ENCODE results near the gene DNASE1L3. TPM values are rescaled to one million over a fixed set of nuclear protein-coding genes. Genes with fewer than 3 reads are reported as not detected.

DNASE1L3 gene
- total RNA-seq, result 0.89 TPM
- 1 to 10 TPM in 4 of 8 donors, under 1 TPM in 4; 0.34 to 1.6 (median 1.1) TPM for polyA plus RNA-seq (ENCODE audit: insufficient read depth in 1 of 8, insufficient read length in 8 of 8, low replicate concordance in 1 of 8)
- long read RNA-seq, donor 1, result 0 reads
- long read RNA-seq, donor 2, result 0 reads
- long read RNA-seq, donor 3, result 0 reads
- long read RNA-seq, donor 4, result 0 reads
- long read RNA-seq, donor 5, result 0 reads
- long read RNA-seq, donor 6, result 0 reads
- long read RNA-seq, donor 7, result 0 reads
- long read RNA-seq, donor 8, result 0 reads
- long read RNA-seq, donor 9, result 0 reads
- long read RNA-seq, donor 10, result 0 reads
- long read RNA-seq, donor 11, result 0 reads

GRCh38 chr3:58210761-58211460, at the start of gene DNASE1L3:
TSS of gene DNASE1L3 (minus strand) at chr3:58210972. CDS start at chr3:58210906, 66 bp downstream.
- WGBS (ENCODE audit: insufficient coverage), result 73% methylated on average over 12 of the region's 14 CpGs
- DNase-seq, result no peak
- peaks cover 11% of the 10 kb centered on the region for H3K4me1 ChIP-seq (ENCODE audit: control insufficient read depth, insufficient read depth, low read length)
- H3K36me3 ChIP-seq (ENCODE audit: control insufficient read depth, insufficient read depth, low read length), result no peaks in the 10 kb centered on the region
- no peaks in the 10 kb centered on the region for H3K27me3 ChIP-seq (ENCODE audit: control insufficient read depth, insufficient read depth, low read length)
- H3K27ac ChIP-seq (ENCODE audit: low read length), result no peak within 1 kb of the TSS
- no peaks in the 10 kb centered on the region for H3K9me3 ChIP-seq (replicated peaks; ENCODE audit: control insufficient read depth, low read depth, low read length)
- no peak within 1 kb of the TSS for H3K4me3 ChIP-seq (ENCODE audit: low read length)

GRCh38 chr3:58260261-58260731, 49.5 kb upstream of the DNASE1L3 start:
- H3K4me3 ChIP-seq (ENCODE audit: low read length), result no peak overlapping the region
- no peaks in the 10 kb centered on the region for H3K4me1 ChIP-seq (ENCODE audit: control insufficient read depth, insufficient read depth, low read length)
- H3K27me3 ChIP-seq (ENCODE audit: control insufficient read depth, insufficient read depth, low read length), result no peaks in the 10 kb centered on the region
- no peaks in the 10 kb centered on the region for H3K9me3 ChIP-seq (replicated peaks; ENCODE audit: control insufficient read depth, low read depth, low read length)
- H3K27ac ChIP-seq (ENCODE audit: low read length), result no peak overlapping the region
- WGBS (ENCODE audit: insufficient coverage), result 90% methylated on average over 2 of the region's 6 CpGs
- DNase-seq, result peak; percentile 13
- H3K36me3 ChIP-seq (ENCODE audit: control insufficient read depth, insufficient read depth, low read length), result peaks cover 3% of the 10 kb centered on the region

- Histone ChIP-seq H3K9me3 (replicated peaks; ENCODE audit: control insufficient read depth, low read depth, low read length) (no peaks in the 10 kb centered on the region), H3K4me3 (ENCODE audit: low read length) (no peak overlapping the region), H3K27ac (ENCODE audit: low read length) (no peak overlapping the region), H3K36me3 (ENCODE audit: control insufficient read depth, insufficient read depth, low read length) (peaks cover 3% of the 10 kb centered on the region), H3K27me3 (ENCODE audit: control insufficient read depth, insufficient read depth, low read length) (no peaks in the 10 kb centered on the region), H3K4me1 (ENCODE audit: control insufficient read depth, insufficient read depth, low read length) (no peaks in the 10 kb centered on the region)
- WGBS (ENCODE audit: insufficient coverage), result 69% methylated on average over 7 of the region's 10 CpGs
- no peak for DNase-seq
Observed at GRCh38 chr3:58258392-58259055, 47.8 kb upstream of the DNASE1L3 start.

- Histone ChIP-seq H3K4me3 (ENCODE audit: low read length) (no peak overlapping the region), H3K27ac (ENCODE audit: low read length) (no peak overlapping the region), H3K36me3 (ENCODE audit: control insufficient read depth, insufficient read depth, low read length) (peaks cover 3% of the 10 kb centered on the region), H3K9me3 (replicated peaks; ENCODE audit: control insufficient read depth, low read depth, low read length) (no peaks in the 10 kb centered on the region), H3K4me1 (ENCODE audit: control insufficient read depth, insufficient read depth, low read length) (no peaks in the 10 kb centered on the region), H3K27me3 (ENCODE audit: control insufficient read depth, insufficient read depth, low read length) (no peaks in the 10 kb centered on the region)
- no peak for DNase-seq
- no CpG with 5 or more reads among the region's 4 CpGs for WGBS (ENCODE audit: insufficient coverage)
Observed at GRCh38 chr3:58256511-58256910, 45.7 kb upstream of the DNASE1L3 start.

- no CpG with 5 or more reads among the region's 1 CpG for WGBS (ENCODE audit: insufficient coverage)
- Histone ChIP-seq H3K27me3 (ENCODE audit: control insufficient read depth, insufficient read depth, low read length) (no peaks in the 10 kb centered on the region), H3K27ac (ENCODE audit: low read length) (no peak overlapping the region), H3K4me1 (ENCODE audit: control insufficient read depth, insufficient read depth, low read length) (no peaks in the 10 kb centered on the region), H3K4me3 (ENCODE audit: low read length) (no peak overlapping the region), H3K9me3 (replicated peaks; ENCODE audit: control insufficient read depth, low read depth, low read length) (no peaks in the 10 kb centered on the region), H3K36me3 (ENCODE audit: control insufficient read depth, insufficient read depth, low read length) (peaks cover 3% of the 10 kb centered on the region)
- DNase-seq, result no peak
Observed at GRCh38 chr3:58256061-58256460, 45.3 kb upstream of the DNASE1L3 start.

- Histone ChIP-seq H3K4me1 (ENCODE audit: control insufficient read depth, insufficient read depth, low read length) (no peaks in the 10 kb centered on the region), H3K27ac (ENCODE audit: low read length) (no peak overlapping the region), H3K4me3 (ENCODE audit: low read length) (no peak overlapping the region), H3K27me3 (ENCODE audit: control insufficient read depth, insufficient read depth, low read length) (no peaks in the 10 kb centered on the region), H3K9me3 (replicated peaks; ENCODE audit: control insufficient read depth, low read depth, low read length) (no peaks in the 10 kb centered on the region), H3K36me3 (ENCODE audit: control insufficient read depth, insufficient read depth, low read length) (peaks cover 3% of the 10 kb centered on the region)
- WGBS (ENCODE audit: insufficient coverage), result 59% methylated on average over 3 of the region's 4 CpGs
- DNase-seq, result no peak
Observed at GRCh38 chr3:58254144-58254543, 43.4 kb upstream of the DNASE1L3 start.

GRCh38 chr3:58251631-58252035, 40.9 kb upstream of the DNASE1L3 start:
- H3K4me3 ChIP-seq (ENCODE audit: low read length), result no peak overlapping the region
- H3K36me3 ChIP-seq (ENCODE audit: control insufficient read depth, insufficient read depth, low read length), result no peaks in the 10 kb centered on the region
- peak; percentile 24 for DNase-seq
- no peak overlapping the region for H3K27ac ChIP-seq (ENCODE audit: low read length)
- H3K4me1 ChIP-seq (ENCODE audit: control insufficient read depth, insufficient read depth, low read length), result no peaks in the 10 kb centered on the region
- 83% methylated on average over 1 of the region's 3 CpGs for WGBS (ENCODE audit: insufficient coverage)
- no peaks in the 10 kb centered on the region for H3K9me3 ChIP-seq (replicated peaks; ENCODE audit: control insufficient read depth, low read depth, low read length)
- no peaks in the 10 kb centered on the region for H3K27me3 ChIP-seq (ENCODE audit: control insufficient read depth, insufficient read depth, low read length)

GRCh38 chr3:58250093-58250707, 39.4 kb upstream of the DNASE1L3 start:
- Histone ChIP-seq H3K9me3 (replicated peaks; ENCODE audit: control insufficient read depth, low read depth, low read length) (no peaks in the 10 kb centered on the region), H3K36me3 (ENCODE audit: control insufficient read depth, insufficient read depth, low read length) (no peaks in the 10 kb centered on the region), H3K4me3 (ENCODE audit: low read length) (no peak overlapping the region), H3K27ac (ENCODE audit: low read length) (no peak overlapping the region), H3K4me1 (ENCODE audit: control insufficient read depth, insufficient read depth, low read length) (no peaks in the 10 kb centered on the region), H3K27me3 (ENCODE audit: control insufficient read depth, insufficient read depth, low read length) (no peaks in the 10 kb centered on the region)
- 43% methylated on average over 3 of the region's 8 CpGs for WGBS (ENCODE audit: insufficient coverage)
- DNase-seq, result no peak

- no peak for DNase-seq
- H3K27ac ChIP-seq (ENCODE audit: low read length), result no peak overlapping the region
- H3K36me3 ChIP-seq (ENCODE audit: control insufficient read depth, insufficient read depth, low read length), result no peaks in the 10 kb centered on the region
- WGBS (ENCODE audit: insufficient coverage), result 53% methylated on average over 4 of the region's 7 CpGs
- H3K4me3 ChIP-seq (ENCODE audit: low read length), result no peak overlapping the region
- H3K4me1 ChIP-seq (ENCODE audit: control insufficient read depth, insufficient read depth, low read length), result no peaks in the 10 kb centered on the region
- H3K9me3 ChIP-seq (replicated peaks; ENCODE audit: control insufficient read depth, low read depth, low read length), result no peaks in the 10 kb centered on the region
- no peaks in the 10 kb centered on the region for H3K27me3 ChIP-seq (ENCODE audit: control insufficient read depth, insufficient read depth, low read length)
Observed at GRCh38 chr3:58249358-58250092, 38.8 kb upstream of the DNASE1L3 start.

All from muscle of leg (tissue), 16 donors.